ENCODE results near the gene PNPLA6. TPM values are rescaled to one million over a fixed set of nuclear protein-coding genes. Genes with fewer than 3 reads are reported as not detected.

PNPLA6 gene
- total RNA-seq, 1 donor from 2014 or later, result 47.4 TPM

GRCh38 chr19:7522923-7523667 is 12.4 kb upstream of the PNPLA6 start:
- H3K36me3 ChIP-seq, result peaks cover 4 to 20% of the 10 kb centered on the region in 2 donors
- intact Hi-C loops (cut with DNase I), result loop anchor here (10.0 kb wide), 1 partner anchor 128 kb away; no protein-coding TSS in a partner anchor
- TF ChIP-seq, protein P1, sequence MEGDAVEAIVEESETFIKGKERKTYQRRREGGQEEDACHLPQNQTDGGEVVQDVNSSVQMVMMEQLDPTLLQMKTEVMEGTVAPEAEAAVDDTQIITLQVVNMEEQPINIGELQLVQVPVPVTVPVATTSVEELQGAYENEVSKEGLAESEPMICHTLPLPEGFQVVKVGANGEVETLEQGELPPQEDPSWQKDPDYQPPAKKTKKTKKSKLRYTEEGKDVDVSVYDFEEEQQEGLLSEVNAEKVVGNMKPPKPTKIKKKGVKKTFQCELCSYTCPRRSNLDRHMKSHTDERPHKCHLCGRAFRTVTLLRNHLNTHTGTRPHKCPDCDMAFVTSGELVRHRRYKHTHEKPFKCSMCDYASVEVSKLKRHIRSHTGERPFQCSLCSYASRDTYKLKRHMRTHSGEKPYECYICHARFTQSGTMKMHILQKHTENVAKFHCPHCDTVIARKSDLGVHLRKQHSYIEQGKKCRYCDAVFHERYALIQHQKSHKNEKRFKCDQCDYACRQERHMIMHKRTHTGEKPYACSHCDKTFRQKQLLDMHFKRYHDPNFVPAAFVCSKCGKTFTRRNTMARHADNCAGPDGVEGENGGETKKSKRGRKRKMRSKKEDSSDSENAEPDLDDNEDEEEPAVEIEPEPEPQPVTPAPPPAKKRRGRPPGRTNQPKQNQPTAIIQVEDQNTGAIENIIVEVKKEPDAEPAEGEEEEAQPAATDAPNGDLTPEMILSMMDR (IDR thresholded peaks at IDR 0.05), result no peak
- TF ChIP-seq POLR2AphosphoS5 (IDR thresholded peaks at IDR 0.05; ENCODE audit: insufficient read depth in 1 of 2, low read depth in 1 of 2), result no peak
- TF ChIP-seq POLR2A (IDR thresholded peaks at IDR 0.05), result no peak

DNA sequence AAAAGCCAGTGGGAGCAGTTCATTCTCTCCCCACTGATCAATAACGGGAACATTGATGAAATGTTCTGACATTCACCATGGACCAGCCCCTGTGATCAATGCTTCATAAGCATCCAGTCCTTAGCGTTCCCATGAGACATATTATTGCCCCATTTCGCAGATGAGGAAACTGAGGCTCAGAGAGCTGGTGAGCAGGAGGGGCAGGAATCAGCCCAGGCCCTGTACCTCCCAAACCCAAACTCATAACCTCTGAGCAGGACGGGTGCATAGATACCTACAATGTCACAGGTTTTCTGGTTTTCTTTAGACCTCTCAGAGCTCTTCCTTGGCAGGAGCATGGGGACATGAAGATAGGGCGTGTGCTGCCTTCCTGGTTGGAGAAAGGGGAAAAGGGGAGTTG is 11.0 kb upstream of the PNPLA6 start:
- intact Hi-C loops (cut with DNase I), result loop anchor here (10.0 kb wide), 1 partner anchor 130 kb away; no protein-coding TSS in a partner anchor
- Histone ChIP-seq H3K4me1 (peaks cover 23% of the 10 kb centered on the region), H3K9me3 (no peaks in the 10 kb centered on the region), H3K27me3 (no peaks in the 10 kb centered on the region), H3K36me3 (peaks cover 4 to 32% of the 10 kb centered on the region in 2 donors), H3K4me3 (no peak overlapping the region), H3K27ac (no peak overlapping the region)
- TF ChIP-seq POLR2A (IDR thresholded peaks at IDR 0.05) (no peak), POLR2AphosphoS5 (IDR thresholded peaks at IDR 0.05; ENCODE audit: insufficient read depth in 1 of 2, low read depth in 1 of 2) (no peak)
- TF ChIP-seq, protein P1 (IDR thresholded peaks at IDR 0.05), result no peak
- DNase-seq (ENCODE audit: extremely low spot score in 2 of 2), result no peak

More at GRCh38 chr19:7522923-7523667, 12.4 kb upstream of the PNPLA6 start:
- Histone ChIP-seq H3K4me1 (peaks cover 23% of the 10 kb centered on the region), H3K9me3 (no peaks in the 10 kb centered on the region), H3K27me3 (no peaks in the 10 kb centered on the region), H3K4me3 (peak overlapping the region; percentile 58 to 74), H3K27ac (peak overlapping the region; percentile 67)
- DNase-seq (ENCODE audit: extremely low spot score in 2 of 2), result no peak

DNA sequence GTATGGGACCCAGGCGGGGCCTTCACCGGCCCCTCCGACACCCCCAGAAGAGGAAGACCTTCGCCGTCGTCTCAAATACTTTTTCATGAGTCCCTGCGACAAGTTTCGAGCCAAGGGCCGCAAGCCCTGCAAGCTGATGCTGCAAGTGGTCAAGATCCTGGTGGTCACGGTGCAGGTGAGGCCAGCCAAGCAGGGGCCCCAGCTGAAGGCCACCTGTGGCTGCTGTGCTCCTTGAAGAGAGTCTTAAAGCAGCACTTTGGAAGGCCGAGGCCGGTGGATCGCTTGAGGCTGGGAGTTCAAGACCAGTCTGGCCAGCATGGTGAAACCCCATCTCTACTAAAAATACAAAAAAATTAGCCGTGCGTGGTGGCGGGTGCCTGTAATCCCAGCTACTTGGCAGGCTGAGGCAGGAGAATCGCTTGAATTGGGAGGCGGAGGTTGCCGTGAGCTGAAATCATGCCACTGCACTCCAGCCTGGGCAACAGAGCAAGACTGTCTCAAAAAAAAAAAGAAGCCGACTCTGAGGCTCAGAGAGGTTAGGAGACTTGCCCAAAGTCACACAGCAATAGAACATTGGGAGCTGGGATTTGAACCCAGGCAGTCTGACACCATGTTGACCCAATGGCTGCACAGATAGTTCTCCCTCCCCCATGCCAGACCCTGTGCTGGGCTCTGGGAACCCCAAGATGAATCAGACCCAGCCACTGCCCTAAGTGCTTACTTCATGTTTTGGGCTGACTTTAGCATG is 10.4 kb upstream of the PNPLA6 start:
- Histone ChIP-seq H3K27me3 (no peaks in the 10 kb centered on the region), H3K27ac (no peak overlapping the region), H3K36me3 (peaks cover 4 to 32% of the 10 kb centered on the region in 2 donors), H3K4me1 (peaks cover 23% of the 10 kb centered on the region), H3K4me3 (no peak overlapping the region), H3K9me3 (no peaks in the 10 kb centered on the region)
- no peak for DNase-seq (ENCODE audit: extremely low spot score in 2 of 2)
- TF ChIP-seq, protein P1 (IDR thresholded peaks at IDR 0.05), result no peak
- intact Hi-C loops (cut with DNase I), result loop anchor here (10.0 kb wide), 1 partner anchor 130 kb away; no protein-coding TSS in a partner anchor

DNA sequence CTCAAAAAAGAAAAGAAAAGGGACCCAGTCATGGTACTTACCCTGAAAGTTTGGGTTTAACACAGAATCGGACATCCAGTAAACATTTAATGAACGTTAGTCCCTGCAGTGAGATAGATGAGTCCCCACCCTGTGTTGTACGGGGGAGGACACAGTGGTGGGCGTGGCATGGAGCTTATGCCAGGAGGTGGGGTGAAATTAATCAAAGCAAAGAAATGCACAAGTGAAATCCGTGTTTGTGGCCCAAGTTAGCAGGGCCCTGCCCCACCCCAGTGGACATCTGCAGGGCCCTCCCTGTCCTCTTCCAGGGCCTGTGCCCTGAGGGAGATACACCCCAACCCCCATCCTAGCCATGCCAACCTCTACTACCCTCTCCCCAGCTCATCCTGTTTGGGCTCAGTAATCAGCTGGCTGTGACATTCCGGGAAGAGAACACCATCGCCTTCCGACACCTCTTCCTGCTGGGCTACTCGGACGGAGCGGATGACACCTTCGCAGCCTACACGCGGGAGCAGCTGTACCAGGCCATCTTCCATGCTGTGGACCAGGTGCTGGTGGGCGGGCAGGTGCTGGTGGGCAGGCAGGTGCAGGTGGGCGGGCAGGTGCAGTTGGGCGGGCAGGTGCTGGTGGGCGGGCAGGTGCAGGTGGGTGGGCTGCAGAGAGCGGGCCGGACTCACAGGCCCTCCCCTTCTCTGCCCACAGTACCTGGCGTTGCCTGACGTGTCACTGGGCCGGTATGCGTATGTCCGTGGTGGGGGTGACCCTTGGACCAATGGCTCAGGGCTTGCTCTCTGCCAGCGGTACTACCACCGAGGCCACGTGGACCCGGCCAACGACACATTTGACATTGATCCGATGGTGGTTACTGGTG is 9.2 kb upstream of the PNPLA6 start:
- no peak overlapping the region for H3K27ac ChIP-seq
- H3K4me1 ChIP-seq, result peaks cover 23% of the 10 kb centered on the region
- no peaks in the 10 kb centered on the region for H3K9me3 ChIP-seq
- DNase-seq (ENCODE audit: extremely low spot score in 2 of 2), result no peak
- no peak for TF ChIP-seq POLR2A (IDR thresholded peaks at IDR 0.05)
- TF ChIP-seq POLR2AphosphoS5 (IDR thresholded peaks at IDR 0.05; ENCODE audit: insufficient read depth in 1 of 2, low read depth in 1 of 2), result no peak
- TF ChIP-seq, protein P1 (IDR thresholded peaks at IDR 0.05), result no peak
- H3K4me3 ChIP-seq, result no peak overlapping the region
- H3K27me3 ChIP-seq, result no peaks in the 10 kb centered on the region
- intact Hi-C loops (cut with DNase I), result loop anchor here (10.0 kb wide), 1 partner anchor 131 kb away; no protein-coding TSS in a partner anchor
- peaks cover 4 to 36% of the 10 kb centered on the region in 2 donors for H3K36me3 ChIP-seq
